Measurements from ENCODE around the gene SLC25A17. TPM values are rescaled to one million over a fixed set of nuclear protein-coding genes. Genes with fewer than 3 reads are reported as not detected.

The SLC25A17 gene
- total RNA-seq, 1 donor from 2014 or later = 14.8 TPM

GRCh38 chr22:40748388-40749355 is 70.5 kb downstream of the SLC25A17 start:
- no peak for TF ChIP-seq CTCF (IDR thresholded peaks at IDR 0.05)
- DNase-seq (no peak), ATAC-seq (ENCODE audit: low read depth) (no peak)
- POLR2A ChIA-PET = no interaction called here
- Mint-ChIP-seq H3K4me3 (no peak overlapping the region), H3K27ac (no peak overlapping the region), H3K4me1 (no peaks in the 10 kb centered on the region), H3K27me3 (no peaks in the 10 kb centered on the region), H3K9me3 (peaks cover 4% of the 10 kb centered on the region), H3K36me3 (ENCODE audit: low read depth) (peaks cover 2% of the 10 kb centered on the region)
- intact Hi-C loops (cut with micrococcal nuclease) = no loop called here
- CTCF ChIA-PET = interaction anchor here (1.3 kb wide), 1 partner anchor 12 kb away, joined by 3 read pairs; no protein-coding TSS in a partner anchor

- ATAC-seq (ENCODE audit: low read depth) = no peak
- Mint-ChIP-seq H3K9me3 (peaks cover 4% of the 10 kb centered on the region), H3K27ac (no peak overlapping the region), H3K4me1 (no peaks in the 10 kb centered on the region), H3K4me3 (no peak overlapping the region), H3K27me3 (no peaks in the 10 kb centered on the region), H3K36me3 (ENCODE audit: low read depth) (peaks cover 2% of the 10 kb centered on the region)
- DNase-seq = no peak
- ChIA-PET POLR2A (no interaction called here), CTCF (interaction anchor here (0.7 kb wide), 1 partner anchor 64 kb away, joined by 4 read pairs; no protein-coding TSS in a partner anchor)
- no peak for TF ChIP-seq CTCF (IDR thresholded peaks at IDR 0.05)
- intact Hi-C loops (cut with micrococcal nuclease) = no loop called here
Measured at GRCh38 chr22:40747361-40747760, 71.8 kb downstream of the SLC25A17 start.

- H3K36me3 Mint-ChIP-seq (ENCODE audit: low read depth) = peaks cover 2% of the 10 kb centered on the region
- intact Hi-C loops (cut with micrococcal nuclease) = no loop called here
- DNase-seq (no peak), ATAC-seq (ENCODE audit: low read depth) (no peak)
- no peak overlapping the region for H3K27ac Mint-ChIP-seq
- ChIA-PET POLR2A (no interaction called here), CTCF (no interaction called here)
- H3K27me3 Mint-ChIP-seq = no peaks in the 10 kb centered on the region
- peaks cover 4% of the 10 kb centered on the region for H3K9me3 Mint-ChIP-seq
- H3K4me1 Mint-ChIP-seq = no peaks in the 10 kb centered on the region
- no peak overlapping the region for H3K4me3 Mint-ChIP-seq
- no peak for TF ChIP-seq CTCF (IDR thresholded peaks at IDR 0.05)
Measured at GRCh38 chr22:40746428-40747220, 72.5 kb downstream of the SLC25A17 start.

GRCh38 chr22:40743768-40744167 is 75.4 kb downstream of the SLC25A17 start:
- CTCF ChIA-PET = interaction anchor here (0.5 kb wide), 1 partner anchor 42 kb away, joined by 4 read pairs; no protein-coding TSS in a partner anchor
- Mint-ChIP-seq H3K4me1 (no peaks in the 10 kb centered on the region), H3K27me3 (no peaks in the 10 kb centered on the region), H3K36me3 (ENCODE audit: low read depth) (peaks cover 2% of the 10 kb centered on the region), H3K9me3 (peaks cover 4% of the 10 kb centered on the region), H3K27ac (no peak overlapping the region), H3K4me3 (no peak overlapping the region)
- ATAC-seq (ENCODE audit: low read depth) = no peak
- intact Hi-C loops (cut with micrococcal nuclease) = no loop called here
- no peak for DNase-seq
- TF ChIP-seq CTCF (IDR thresholded peaks at IDR 0.05) = no peak
- POLR2A ChIA-PET = no interaction called here

GRCh38 chr22:40741116-40741515 is 78.0 kb downstream of the SLC25A17 start:
- Mint-ChIP-seq H3K27ac (no peak overlapping the region), H3K27me3 (no peaks in the 10 kb centered on the region), H3K36me3 (ENCODE audit: low read depth) (no peaks in the 10 kb centered on the region), H3K4me3 (no peak overlapping the region), H3K9me3 (no peaks in the 10 kb centered on the region), H3K4me1 (no peaks in the 10 kb centered on the region)
- POLR2A ChIA-PET = no interaction called here
- intact Hi-C loops (cut with micrococcal nuclease) = no loop called here
- ATAC-seq (ENCODE audit: low read depth) (no peak), DNase-seq (no peak)
- no peak for TF ChIP-seq CTCF (IDR thresholded peaks at IDR 0.05)
- CTCF ChIA-PET = no interaction called here
